HEK293 (cell line): ENCODE measurements around the gene TPSG1.

Experiments
- CTCF ChIA-PET: fragments of 350-600 bp; formaldehyde crosslinking; extraction: SDS; loops from one replicate; lab custom pipeline; 2021; ENCODE audit warnings: antibody characterized with exemption; lab: Yijun Ruan, JAX
- POLR2A ChIA-PET: fragments of 300-600 bp; formaldehyde crosslinking; extraction: SDS; loops from one replicate; lab custom pipeline; 2020; ENCODE audit warnings: antibody characterized with exemption, inconsistent platforms; lab: Yijun Ruan, JAX
- H3K27ac ChIP-seq: fragments of 200-500 bp; sonication (Bioruptor generic); 2 replicates; pipeline ENCODE4 v1.5.1; 2014; ENCODE audit warnings: low read depth, low read length, control low read depth, inconsistent platforms; ENCODE audit errors: extremely low read depth
- H3K36me3 ChIP-seq, 2 experiments: fragments of 200-500 bp in 1 of 2; sonication (Bioruptor generic) in 1 of 2; 1 replicate in 1 of 2; 2 replicates in 1 of 2; pipeline ENCODE4 v1.5.1; 2014 to 2017; ENCODE audit warnings: inconsistent platforms in 2 of 2, low read length in 2 of 2; ENCODE audit not compliant: control insufficient read depth in 2 of 2, insufficient read depth in 1 of 2
- H3K4me1 ChIP-seq: fragments of 200-500 bp; sonication (Bioruptor generic); 2 replicates; pipeline ENCODE4 v1.5.1; 2014; ENCODE audit warnings: mild to moderate bottlenecking, low read length, inconsistent platforms; ENCODE audit not compliant: control insufficient read depth, insufficient read depth
- H3K4me3 ChIP-seq: 2 replicates; pipeline ENCODE4 v1.5.1; 2011; ENCODE audit warnings: low read depth, mild to moderate bottlenecking, control low read depth, low read length, moderate library complexity
- H3K9me3 ChIP-seq: fragments of 200-500 bp; sonication (Bioruptor generic); 2 replicates; pipeline ENCODE4 v1.5.1; 2014; ENCODE audit warnings: low read depth, low read length, inconsistent platforms; ENCODE audit not compliant: control insufficient read depth, insufficient read depth
- FEZF1 ChIP-seq: fragments of 450-650 bp; formaldehyde crosslinking; IDR thresholded peaks from 2 replicates; pipeline ENCODE4 v1.5.1; 2016; ENCODE audit warnings: missing biosample characterization, missing genetic modification characterization
- SALL2 ChIP-seq: fragments of 450-650 bp; formaldehyde crosslinking; IDR thresholded peaks from 2 replicates; pipeline ENCODE4 v1.5.0; 2017; ENCODE audit warnings: missing biosample characterization, mild to moderate bottlenecking, missing genetic modification characterization, borderline replicate concordance
- YY2 ChIP-seq: fragments of 450-650 bp; formaldehyde crosslinking; IDR thresholded peaks from 2 replicates; pipeline ENCODE4 v1.5.1; 2016; ENCODE audit warnings: missing biosample characterization, missing genetic modification characterization
- ZNF140 ChIP-seq: fragments of 450-650 bp; formaldehyde crosslinking; IDR thresholded peaks from 2 replicates; pipeline ENCODE4 v1.5.1; 2016; ENCODE audit warnings: missing biosample characterization, missing genetic modification characterization
- ZNF571 ChIP-seq: fragments of 450-650 bp; formaldehyde crosslinking; IDR thresholded peaks from 2 replicates; pipeline ENCODE4 v1.5.0; 2017; ENCODE audit warnings: missing biosample characterization, missing genetic modification characterization
- ZNF585B ChIP-seq: fragments of 450-650 bp; formaldehyde crosslinking; IDR thresholded peaks from 2 replicates; pipeline ENCODE4 v1.5.1; 2016; ENCODE audit warnings: missing biosample characterization, missing genetic modification characterization
- ZNF623 ChIP-seq: fragments of 450-650 bp; formaldehyde crosslinking; IDR thresholded peaks from 2 replicates; pipeline ENCODE4 v1.5.1; 2016; ENCODE audit warnings: missing biosample characterization, missing genetic modification characterization
- ZNF629 ChIP-seq: fragments of 450-650 bp; formaldehyde crosslinking; IDR thresholded peaks from 2 replicates; pipeline ENCODE4 v1.5.1; 2017; ENCODE audit warnings: missing biosample characterization, missing genetic modification characterization
- ZNF660 ChIP-seq: fragments of 450-650 bp; IDR thresholded peaks from 2 replicates; pipeline ENCODE4 v1.5.1; 2018; ENCODE audit warnings: missing biosample characterization, mild to moderate bottlenecking, missing genetic modification characterization
- ZNF677 ChIP-seq: fragments of 450-650 bp; IDR thresholded peaks from 2 replicates; pipeline ENCODE4 v1.5.0; 2018; ENCODE audit warnings: missing biosample characterization, mild to moderate bottlenecking, missing genetic modification characterization, moderate library complexity
- ZNF776 ChIP-seq: fragments of 450-650 bp; formaldehyde crosslinking; IDR thresholded peaks from 2 replicates; pipeline ENCODE4 v1.5.0; 2017; ENCODE audit warnings: missing biosample characterization, missing genetic modification characterization, borderline replicate concordance
- ZSCAN30 ChIP-seq: fragments of 450-650 bp; IDR thresholded peaks from 2 replicates; pipeline ENCODE4 v1.5.1; 2018; ENCODE audit warnings: missing biosample characterization, mild to moderate bottlenecking, missing genetic modification characterization, moderate library complexity
- TF ChIP-seq, protein P1 (sequence below): fragments of 450-650 bp; formaldehyde crosslinking; IDR thresholded peaks from 2 replicates; pipeline ENCODE4 v1.5.1; 2016; ENCODE audit warnings: missing biosample characterization, missing genetic modification characterization
- TF ChIP-seq, protein P2 (sequence below): fragments of 450-650 bp; formaldehyde crosslinking; optimal IDR thresholded peaks from 2 replicates; pipeline ENCODE3; 2016; ENCODE audit warnings: missing biosample characterization, mild to moderate bottlenecking, missing genetic modification characterization
- TF ChIP-seq, protein P3 (sequence below): fragments of 450-650 bp; formaldehyde crosslinking; IDR thresholded peaks from 2 replicates; pipeline ENCODE4 v1.5.1; 2017; ENCODE audit warnings: missing biosample characterization, missing genetic modification characterization
- TF ChIP-seq, protein P4 (sequence below): fragments of 450-650 bp; formaldehyde crosslinking; IDR thresholded peaks from 2 replicates; pipeline ENCODE4 v1.5.1; 2017; ENCODE audit warnings: missing biosample characterization, missing genetic modification characterization
- TF ChIP-seq, protein P5 (sequence below): fragments of 450-650 bp; formaldehyde crosslinking; IDR thresholded peaks from 2 replicates; pipeline ENCODE4 v1.5.1; 2016; ENCODE audit warnings: missing biosample characterization, missing genetic modification characterization
- TF ChIP-seq, protein P6 (sequence below): fragments of 450-650 bp; formaldehyde crosslinking; IDR thresholded peaks from 2 replicates; pipeline ENCODE4 v1.5.1; 2016; ENCODE audit warnings: missing biosample characterization, missing genetic modification characterization
- TF ChIP-seq, protein P7 (sequence below): fragments of 450-650 bp; formaldehyde crosslinking; IDR thresholded peaks from 2 replicates; pipeline ENCODE4 v1.5.1; 2017; ENCODE audit warnings: missing biosample characterization, missing genetic modification characterization

Gene TPSG1

DNA sequence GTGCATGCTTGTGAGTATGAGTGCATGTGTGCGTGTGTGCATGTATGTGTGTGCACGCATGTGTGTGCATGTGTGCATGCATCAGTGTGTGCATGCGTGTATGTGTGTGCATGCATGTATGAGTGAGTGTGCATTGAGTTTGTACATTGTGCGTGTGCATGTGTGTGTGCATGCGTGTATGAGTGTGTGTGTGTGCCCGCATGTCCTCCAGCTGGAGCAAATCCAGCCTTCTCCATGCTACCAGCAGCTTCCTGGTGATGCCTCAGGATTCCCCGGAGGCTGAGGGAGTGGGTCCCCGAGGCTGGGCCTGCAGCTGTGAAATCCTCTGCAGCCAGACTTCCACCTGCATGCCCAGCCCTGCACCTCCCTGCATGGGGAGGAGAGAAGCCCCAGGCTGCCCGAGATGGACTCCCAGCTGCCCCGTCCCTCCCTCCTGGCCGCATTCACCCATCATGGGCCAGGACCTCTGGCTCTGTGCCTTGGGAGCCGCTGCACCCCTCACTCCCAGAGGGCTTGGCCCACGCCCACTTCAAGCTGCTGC is 40.1 kb upstream of the TPSG1 start:
- Histone ChIP-seq H3K36me3 (no peaks in the 10 kb centered on the region), H3K27ac (no peak overlapping the region), H3K4me3 (no peak overlapping the region), H3K9me3 (no peaks in the 10 kb centered on the region), H3K4me1 (no peaks in the 10 kb centered on the region)
- POLR2A ChIA-PET: no interaction called here
- TF ChIP-seq, protein P1, sequence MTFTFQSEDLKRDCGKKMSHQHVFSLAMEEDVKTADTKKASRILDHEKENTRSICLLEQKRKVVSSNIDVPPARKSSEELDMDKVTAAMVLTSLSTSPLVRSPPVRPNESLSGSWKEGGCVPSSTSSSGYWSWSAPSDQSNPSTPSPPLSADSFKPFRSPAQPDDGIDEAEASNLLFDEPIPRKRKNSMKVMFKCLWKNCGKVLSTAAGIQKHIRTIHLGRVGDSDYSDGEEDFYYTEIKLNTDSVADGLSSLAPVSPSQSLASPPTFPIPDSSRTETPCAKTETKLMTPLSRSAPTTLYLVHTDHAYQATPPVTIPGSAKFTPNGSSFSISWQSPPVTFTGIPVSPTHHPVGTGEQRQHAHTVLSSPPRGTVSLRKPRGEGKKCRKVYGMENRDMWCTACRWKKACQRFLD (tag by site-specific recombination): no peak
- TF ChIP-seq ZNF140 (tag by site-specific recombination) (no peak), ZNF660 (tag by site-specific recombination) (no peak), ZNF629 (tag by site-specific recombination) (no peak), ZNF585B (tag by site-specific recombination) (no peak), ZNF677 (tag by site-specific recombination) (no peak)
- TF ChIP-seq, protein P2, sequence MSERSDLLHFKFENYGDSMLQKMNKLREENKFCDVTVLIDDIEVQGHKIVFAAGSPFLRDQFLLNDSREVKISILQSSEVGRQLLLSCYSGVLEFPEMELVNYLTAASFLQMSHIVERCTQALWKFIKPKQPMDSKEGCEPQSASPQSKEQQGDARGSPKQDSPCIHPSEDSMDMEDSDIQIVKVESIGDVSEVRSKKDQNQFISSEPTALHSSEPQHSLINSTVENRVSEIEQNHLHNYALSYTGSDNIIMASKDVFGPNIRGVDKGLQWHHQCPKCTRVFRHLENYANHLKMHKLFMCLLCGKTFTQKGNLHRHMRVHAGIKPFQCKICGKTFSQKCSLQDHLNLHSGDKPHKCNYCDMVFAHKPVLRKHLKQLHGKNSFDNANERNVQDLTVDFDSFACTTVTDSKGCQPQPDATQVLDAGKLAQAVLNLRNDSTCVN (tag by site-specific recombination): no peak
- TF ChIP-seq, protein P3, sequence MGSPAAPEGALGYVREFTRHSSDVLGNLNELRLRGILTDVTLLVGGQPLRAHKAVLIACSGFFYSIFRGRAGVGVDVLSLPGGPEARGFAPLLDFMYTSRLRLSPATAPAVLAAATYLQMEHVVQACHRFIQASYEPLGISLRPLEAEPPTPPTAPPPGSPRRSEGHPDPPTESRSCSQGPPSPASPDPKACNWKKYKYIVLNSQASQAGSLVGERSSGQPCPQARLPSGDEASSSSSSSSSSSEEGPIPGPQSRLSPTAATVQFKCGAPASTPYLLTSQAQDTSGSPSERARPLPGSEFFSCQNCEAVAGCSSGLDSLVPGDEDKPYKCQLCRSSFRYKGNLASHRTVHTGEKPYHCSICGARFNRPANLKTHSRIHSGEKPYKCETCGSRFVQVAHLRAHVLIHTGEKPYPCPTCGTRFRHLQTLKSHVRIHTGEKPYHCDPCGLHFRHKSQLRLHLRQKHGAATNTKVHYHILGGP (tag by site-specific recombination): no peak
- TF ChIP-seq, protein P4, sequence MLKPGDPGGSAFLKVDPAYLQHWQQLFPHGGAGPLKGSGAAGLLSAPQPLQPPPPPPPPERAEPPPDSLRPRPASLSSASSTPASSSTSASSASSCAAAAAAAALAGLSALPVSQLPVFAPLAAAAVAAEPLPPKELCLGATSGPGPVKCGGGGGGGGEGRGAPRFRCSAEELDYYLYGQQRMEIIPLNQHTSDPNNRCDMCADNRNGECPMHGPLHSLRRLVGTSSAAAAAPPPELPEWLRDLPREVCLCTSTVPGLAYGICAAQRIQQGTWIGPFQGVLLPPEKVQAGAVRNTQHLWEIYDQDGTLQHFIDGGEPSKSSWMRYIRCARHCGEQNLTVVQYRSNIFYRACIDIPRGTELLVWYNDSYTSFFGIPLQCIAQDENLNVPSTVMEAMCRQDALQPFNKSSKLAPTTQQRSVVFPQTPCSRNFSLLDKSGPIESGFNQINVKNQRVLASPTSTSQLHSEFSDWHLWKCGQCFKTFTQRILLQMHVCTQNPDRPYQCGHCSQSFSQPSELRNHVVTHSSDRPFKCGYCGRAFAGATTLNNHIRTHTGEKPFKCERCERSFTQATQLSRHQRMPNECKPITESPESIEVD (tag by site-specific recombination): no peak
- CTCF ChIA-PET: interaction anchor here (1.1 kb wide), 1 partner anchor 35 kb away, joined by 4 read pairs; no protein-coding TSS in a partner anchor

DNA sequence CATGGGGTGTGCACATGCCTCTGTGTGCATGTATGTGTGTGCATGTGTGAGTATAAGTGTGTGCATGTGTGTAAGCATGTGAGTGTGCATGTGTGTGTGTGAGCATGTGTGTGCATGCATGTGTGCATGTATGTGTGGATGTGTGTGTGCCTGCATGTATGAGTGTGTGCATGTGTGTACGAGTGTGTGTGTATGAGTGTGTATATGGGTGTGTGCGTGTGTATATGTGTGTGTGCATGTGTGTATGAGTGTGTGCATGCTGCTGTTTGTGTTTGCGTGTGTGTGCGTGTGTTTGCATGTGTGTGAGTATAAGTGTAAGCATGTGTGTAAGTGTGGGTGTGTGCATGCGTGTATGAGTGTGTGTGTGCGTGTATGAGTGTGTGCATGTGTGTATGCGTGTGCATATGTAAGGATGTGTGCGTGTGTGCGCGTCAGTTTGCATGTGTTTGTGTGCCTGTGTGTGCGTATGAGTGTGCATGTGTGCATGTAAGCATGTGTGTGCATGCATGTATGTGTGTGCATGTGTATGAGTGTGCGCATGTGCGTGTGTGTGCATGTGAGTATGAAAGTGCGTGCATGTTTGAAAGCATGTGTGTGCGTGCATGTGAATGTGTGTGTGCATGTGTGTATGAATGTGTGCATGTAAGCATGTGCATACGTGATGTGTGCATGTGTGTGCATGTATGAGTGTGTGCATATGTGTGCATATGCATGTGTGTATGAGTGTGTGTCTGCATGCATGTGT is 39.4 kb upstream of the TPSG1 start:
- Histone ChIP-seq H3K9me3 (no peaks in the 10 kb centered on the region), H3K4me1 (no peaks in the 10 kb centered on the region), H3K4me3 (no peak overlapping the region), H3K36me3 (no peaks in the 10 kb centered on the region), H3K27ac (no peak overlapping the region)
- TF ChIP-seq, protein P2 (tag by site-specific recombination): peak; percentile 12
- 0 out of 2 replicates have a peak, but pooled peaks have one; percentile 8 for TF ChIP-seq SALL2 (tag by site-specific recombination)
- TF ChIP-seq, protein P5, sequence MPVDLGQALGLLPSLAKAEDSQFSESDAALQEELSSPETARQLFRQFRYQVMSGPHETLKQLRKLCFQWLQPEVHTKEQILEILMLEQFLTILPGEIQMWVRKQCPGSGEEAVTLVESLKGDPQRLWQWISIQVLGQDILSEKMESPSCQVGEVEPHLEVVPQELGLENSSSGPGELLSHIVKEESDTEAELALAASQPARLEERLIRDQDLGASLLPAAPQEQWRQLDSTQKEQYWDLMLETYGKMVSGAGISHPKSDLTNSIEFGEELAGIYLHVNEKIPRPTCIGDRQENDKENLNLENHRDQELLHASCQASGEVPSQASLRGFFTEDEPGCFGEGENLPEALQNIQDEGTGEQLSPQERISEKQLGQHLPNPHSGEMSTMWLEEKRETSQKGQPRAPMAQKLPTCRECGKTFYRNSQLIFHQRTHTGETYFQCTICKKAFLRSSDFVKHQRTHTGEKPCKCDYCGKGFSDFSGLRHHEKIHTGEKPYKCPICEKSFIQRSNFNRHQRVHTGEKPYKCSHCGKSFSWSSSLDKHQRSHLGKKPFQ (tag by site-specific recombination): peak; percentile 87
- TF ChIP-seq, protein P6, sequence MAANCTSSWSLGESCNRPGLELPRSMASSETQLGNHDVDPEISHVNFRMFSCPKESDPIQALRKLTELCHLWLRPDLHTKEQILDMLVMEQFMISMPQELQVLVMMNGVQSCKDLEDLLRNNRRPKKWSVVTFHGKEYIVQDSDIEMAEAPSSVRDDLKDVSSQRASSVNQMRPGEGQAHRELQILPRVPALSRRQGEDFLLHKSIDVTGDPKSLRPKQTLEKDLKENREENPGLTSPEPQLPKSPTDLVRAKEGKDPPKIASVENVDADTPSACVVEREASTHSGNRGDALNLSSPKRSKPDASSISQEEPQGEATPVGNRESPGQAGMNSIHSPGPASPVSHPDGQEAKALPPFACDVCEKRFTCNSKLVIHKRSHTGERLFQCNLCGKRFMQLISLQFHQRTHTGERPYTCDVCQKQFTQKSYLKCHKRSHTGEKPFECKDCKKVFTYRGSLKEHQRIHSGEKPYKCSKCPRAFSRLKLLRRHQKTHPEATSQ (tag by site-specific recombination): 0 out of 2 replicates have a peak, but pooled peaks have one; percentile 9
- no peak for TF ChIP-seq ZSCAN30 (tag by site-specific recombination)
- peak; percentile 63; the same call in 1 of the 2 replicates for TF ChIP-seq ZNF571 (tag by site-specific recombination)
- TF ChIP-seq ZNF623 (tag by site-specific recombination): no peak
- 0 out of 2 replicates have a peak, but pooled peaks have one; percentile 17 for TF ChIP-seq YY2 (tag by site-specific recombination)
- peak; percentile 29; the same call in 1 of the 2 replicates for TF ChIP-seq ZNF776 (tag by site-specific recombination)
- TF ChIP-seq FEZF1 (tag by site-specific recombination): no peak
- TF ChIP-seq, protein P7, sequence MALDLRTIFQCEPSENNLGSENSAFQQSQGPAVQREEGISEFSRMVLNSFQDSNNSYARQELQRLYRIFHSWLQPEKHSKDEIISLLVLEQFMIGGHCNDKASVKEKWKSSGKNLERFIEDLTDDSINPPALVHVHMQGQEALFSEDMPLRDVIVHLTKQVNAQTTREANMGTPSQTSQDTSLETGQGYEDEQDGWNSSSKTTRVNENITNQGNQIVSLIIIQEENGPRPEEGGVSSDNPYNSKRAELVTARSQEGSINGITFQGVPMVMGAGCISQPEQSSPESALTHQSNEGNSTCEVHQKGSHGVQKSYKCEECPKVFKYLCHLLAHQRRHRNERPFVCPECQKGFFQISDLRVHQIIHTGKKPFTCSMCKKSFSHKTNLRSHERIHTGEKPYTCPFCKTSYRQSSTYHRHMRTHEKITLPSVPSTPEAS: peak; percentile 99
- POLR2A ChIA-PET: no interaction called here
- CTCF ChIA-PET: interaction anchor here (1.1 kb wide), 1 partner anchor 36 kb away, joined by 4 read pairs; no protein-coding TSS in a partner anchor
